Stimulated activated CD4-positive, alpha-beta T cell treated with anti-CD3 and anti-CD28 coated beads, Interleukin-2, amount 100 ng/mL, for 24 hours (primary cell): ENCODE results near the gene MAGI2.

Experiments
- DNase-seq, 2 donors: peaks; one replicate each; pipeline ENCODE4 v3.0.0-alpha.2; 2020

Gene MAGI2

DNA sequence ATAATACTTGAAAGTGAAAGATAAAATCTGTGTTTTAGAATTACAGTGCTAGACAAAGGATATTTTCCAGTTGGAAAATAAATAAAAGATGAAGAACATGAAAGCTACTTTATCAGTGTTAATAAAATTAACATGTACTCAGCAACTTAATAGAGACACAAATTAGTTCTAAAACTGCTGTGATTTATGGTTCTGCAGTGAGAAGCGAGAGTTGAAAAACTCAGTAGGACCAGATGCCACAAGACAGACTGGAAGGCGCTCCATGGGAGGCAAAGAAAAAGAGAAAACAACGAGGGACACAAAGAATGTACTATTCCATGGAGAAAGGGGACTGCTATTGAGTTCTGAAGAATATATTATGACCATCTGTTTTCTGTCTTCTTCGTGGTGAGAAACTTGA, 1064.4 kb downstream of the MAGI2 start:
- DNase-seq: no peak

- DNase-seq: no peak
Measured at GRCh38 chr7:78386520-78386919, 1066.9 kb downstream of the MAGI2 start.

GRCh38 chr7:78383096-78383880, 1070.2 kb downstream of the MAGI2 start:
- no peak for DNase-seq

- no peak for DNase-seq
Measured at GRCh38 chr7:78379148-78379547, 1074.3 kb downstream of the MAGI2 start.

DNA sequence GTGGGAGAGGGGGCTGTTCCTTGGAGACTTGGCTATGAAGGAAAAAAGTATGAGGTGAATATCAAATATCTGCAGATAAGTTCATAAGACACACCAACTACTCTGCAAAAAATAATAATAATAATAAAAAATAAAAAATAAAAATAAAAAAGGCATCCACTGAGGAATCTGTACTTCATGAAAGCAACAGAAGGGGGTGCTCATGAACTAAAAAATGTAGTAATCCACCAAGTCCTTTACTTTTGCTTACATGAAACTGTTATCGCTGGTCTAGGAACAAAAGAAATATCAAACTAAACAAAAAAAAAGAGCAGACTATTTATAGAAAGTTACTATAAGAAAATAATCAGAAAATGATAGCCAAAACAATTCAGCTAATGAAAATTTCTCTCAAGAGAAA, 1075.9 kb downstream of the MAGI2 start:
- DNase-seq: no peak

GRCh38 chr7:78370936-78371335, 1082.5 kb downstream of the MAGI2 start:
- no peak for DNase-seq

GRCh38 chr7:78368771-78369170, 1084.7 kb downstream of the MAGI2 start:
- DNase-seq: no peak

DNA sequence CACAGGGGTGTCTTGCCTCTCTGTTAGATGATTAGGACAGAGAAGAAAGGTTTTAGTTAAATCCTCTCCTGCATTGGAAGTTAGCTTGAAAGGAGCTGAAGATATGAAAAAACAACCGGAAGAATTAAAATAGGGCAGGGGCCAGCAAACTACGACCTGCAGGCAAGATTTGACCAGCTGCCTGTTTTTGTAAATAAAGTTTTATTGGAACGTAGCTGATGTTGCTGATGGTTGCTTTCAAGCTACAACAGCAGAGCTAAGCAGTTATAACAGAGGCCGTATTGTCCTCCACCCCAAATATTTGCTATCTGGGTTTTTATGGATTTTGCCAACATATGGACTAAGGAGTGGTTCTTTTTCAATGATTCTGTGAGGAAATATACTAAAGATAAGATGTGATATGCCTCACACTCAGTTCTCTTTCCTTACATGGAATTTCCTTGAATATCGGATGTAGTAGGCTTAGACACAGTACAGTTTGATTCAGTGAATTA, 1086.1 kb downstream of the MAGI2 start:
- DNase-seq: no peak

DNA sequence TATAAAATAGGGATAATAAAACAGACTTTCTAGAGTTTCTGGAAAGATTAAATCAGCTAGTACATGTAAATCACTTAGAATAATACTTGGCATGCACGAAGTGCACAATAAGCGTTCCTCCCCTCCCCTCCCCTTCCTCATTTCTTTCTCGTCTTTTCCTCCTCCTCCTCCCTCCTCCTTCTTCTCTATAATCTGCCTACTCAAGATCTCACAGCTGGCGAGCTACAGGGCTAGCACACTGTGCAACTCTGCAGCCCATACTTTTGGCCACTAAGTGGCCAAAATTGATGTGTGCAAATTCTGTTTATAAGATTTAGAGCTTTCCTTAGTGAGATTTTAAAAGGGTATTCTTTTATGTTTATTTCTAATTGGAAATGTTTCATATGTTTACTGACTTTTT, 1089.6 kb downstream of the MAGI2 start:
- no peak for DNase-seq

DNA sequence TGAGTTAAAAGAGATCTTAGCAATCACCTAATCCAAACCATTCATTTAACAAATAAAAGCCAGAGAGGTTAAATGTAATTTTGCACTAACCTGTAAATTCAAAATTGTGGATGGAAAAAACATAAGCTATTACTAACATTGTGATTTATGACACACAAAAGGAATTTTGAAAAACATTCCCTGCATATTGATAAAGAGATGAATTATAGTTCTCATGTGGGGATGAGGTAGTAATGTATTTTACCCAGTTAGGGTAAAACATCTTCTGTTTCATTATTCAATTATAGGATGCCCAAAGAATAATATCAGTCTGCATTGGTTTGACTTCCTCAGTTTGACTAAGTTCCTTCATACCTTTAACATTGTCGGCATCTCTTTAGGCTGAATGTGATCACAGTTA, 1093.6 kb downstream of the MAGI2 start:
- no peak for DNase-seq

DNA sequence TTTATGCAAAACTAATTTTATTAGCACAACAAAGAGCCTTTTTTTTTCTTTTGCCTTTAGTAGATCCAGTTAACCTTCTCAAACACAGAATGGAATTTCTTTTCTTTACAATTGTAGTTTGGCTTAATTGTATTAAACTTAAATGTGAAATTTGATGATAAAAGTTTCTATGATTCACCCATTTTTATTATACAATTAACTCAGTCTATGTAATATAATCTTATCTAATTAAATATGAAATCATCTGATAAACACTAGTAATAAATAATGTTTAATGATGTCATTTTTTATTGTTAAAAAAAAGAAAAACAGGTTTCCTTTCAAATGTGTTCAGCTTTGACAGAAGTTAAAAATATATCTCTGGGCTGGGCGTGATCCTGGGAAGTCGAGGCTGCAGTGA, 1095.8 kb downstream of the MAGI2 start:
- no peak for DNase-seq

GRCh38 chr7:78355834-78356233, 1097.6 kb downstream of the MAGI2 start:
- DNase-seq: no peak

DNA sequence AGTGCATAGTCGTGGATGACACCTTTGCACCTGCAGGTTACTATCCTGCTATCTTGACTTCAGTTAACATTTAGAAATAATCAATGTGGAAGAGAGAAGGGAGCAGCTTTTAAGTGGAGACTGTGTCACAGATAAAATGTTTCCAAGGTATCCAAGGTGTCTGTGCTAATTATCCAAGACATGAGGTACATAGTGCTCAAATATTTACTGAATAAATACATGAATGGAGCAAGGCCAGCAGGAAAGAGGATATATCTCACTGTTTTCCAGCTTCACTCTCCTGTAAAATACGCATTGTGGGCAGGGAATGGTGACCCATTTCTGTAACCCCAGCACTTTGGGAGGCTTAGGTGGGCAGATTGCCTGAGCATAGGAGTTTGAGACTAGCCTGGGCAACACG, 1102.5 kb downstream of the MAGI2 start:
- no peak for DNase-seq

DNA sequence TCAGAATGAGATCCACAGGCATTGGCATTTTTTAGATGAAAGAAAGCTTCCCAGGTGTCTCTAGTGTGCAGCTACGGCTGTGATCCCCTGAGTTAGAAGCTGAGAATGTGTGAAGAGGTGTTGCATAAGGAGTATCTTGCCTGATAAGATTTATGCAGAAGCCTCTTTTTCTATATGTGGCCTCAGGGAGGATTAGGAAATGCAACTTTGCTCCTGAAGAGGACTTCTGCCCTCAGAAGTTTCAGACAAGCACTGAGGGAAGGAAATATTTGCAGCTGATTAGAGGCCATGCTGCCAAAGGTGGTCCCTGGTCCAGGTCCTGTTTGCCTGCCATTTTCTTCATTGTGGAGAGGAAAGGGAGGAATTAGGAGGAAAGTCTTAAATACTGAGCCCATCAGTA, 1103.1 kb downstream of the MAGI2 start:
- no peak for DNase-seq

- no peak for DNase-seq
Measured at GRCh38 chr7:78346827-78347226, 1106.6 kb downstream of the MAGI2 start.

- no peak for DNase-seq
Measured at GRCh38 chr7:78345979-78346378, 1107.5 kb downstream of the MAGI2 start.

GRCh38 chr7:78345293-78345911, 1108.1 kb downstream of the MAGI2 start:
- DNase-seq: no peak

- DNase-seq: no peak
Measured at GRCh38 chr7:78334426-78334825, 1119.0 kb downstream of the MAGI2 start.

- no peak for DNase-seq
Measured at GRCh38 chr7:78333530-78334425, 1119.7 kb downstream of the MAGI2 start.

DNA sequence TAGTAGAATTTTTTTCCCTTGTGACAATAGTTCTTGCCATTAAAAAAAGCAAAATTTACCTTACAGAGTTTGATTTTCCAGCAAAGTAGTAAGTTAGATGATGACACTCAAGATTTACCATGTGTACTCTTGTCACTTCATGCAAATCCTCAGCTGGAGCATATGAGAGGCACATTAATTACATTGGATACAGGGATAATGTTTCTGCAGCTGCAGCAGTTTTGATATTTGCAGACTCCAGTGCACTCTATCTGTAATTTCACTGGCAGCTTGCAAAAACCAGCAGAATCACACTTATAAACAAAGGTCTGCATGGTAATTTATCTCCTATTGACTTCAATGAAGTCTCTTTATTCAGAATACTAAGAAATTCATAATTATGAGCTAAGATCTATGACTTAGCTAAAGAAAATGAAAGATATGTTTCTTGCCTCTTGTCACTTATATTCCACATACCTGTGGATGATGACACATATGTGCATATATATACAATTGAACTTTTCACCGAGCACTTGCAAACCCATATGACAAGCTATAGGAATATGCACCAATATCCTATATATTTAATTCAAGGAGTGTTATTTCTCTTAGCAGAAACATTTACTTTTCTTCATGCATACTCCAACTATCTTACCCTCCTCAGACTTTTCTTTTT, 1124.3 kb downstream of the MAGI2 start:
- DNase-seq: no peak

- DNase-seq: no peak
Measured at GRCh38 chr7:78327718-78328117, 1125.7 kb downstream of the MAGI2 start.

- DNase-seq: no peak
Measured at GRCh38 chr7:78326876-78327275, 1126.6 kb downstream of the MAGI2 start.

- no peak for DNase-seq
Measured at GRCh38 chr7:78326189-78326588, 1127.3 kb downstream of the MAGI2 start.
